Trophoblast cell (in vitro differentiated cells and primary cell): ENCODE measurements around the gene ATP8A2.

Experiments used
- DNase-seq, 2 donors: peaks; one replicate each; pipeline ENCODE4 v3.0.0-alpha.2; 2016
- H2AFZ ChIP-seq: 2 replicates; pipeline ENCODE4 v1.6.1; 2013; ENCODE audit warnings: low read length, moderate library complexity, mild to moderate bottlenecking; ENCODE audit not compliant: insufficient read depth, poor library complexity
- H2AK5ac ChIP-seq: 2 replicates; pipeline ENCODE4 v1.6.1; 2013; ENCODE audit warnings: mild to moderate bottlenecking, low read length
- H2BK120ac ChIP-seq: 2 replicates; pipeline ENCODE4 v1.6.1; 2013; ENCODE audit warnings: low read length, mild to moderate bottlenecking, moderate library complexity; ENCODE audit not compliant: insufficient read depth, poor library complexity
- H2BK12ac ChIP-seq: 2 replicates; pipeline ENCODE4 v1.6.1; 2013; ENCODE audit warnings: mild to moderate bottlenecking, low read length, moderate library complexity
- H2BK5ac ChIP-seq: 2 replicates; pipeline ENCODE4 v1.6.1; 2013; ENCODE audit warnings: low read length, low read depth, moderate library complexity, mild to moderate bottlenecking; ENCODE audit not compliant: poor library complexity
- H3K14ac ChIP-seq: 2 replicates; pipeline ENCODE4 v1.6.1; 2013; ENCODE audit warnings: mild to moderate bottlenecking, low read length
- H3K18ac ChIP-seq: 2 replicates; pipeline ENCODE4 v1.6.1; 2013; ENCODE audit warnings: mild to moderate bottlenecking, low read length
- H3K23ac ChIP-seq: 2 replicates; pipeline ENCODE4 v1.6.1; 2013; ENCODE audit warnings: low read length
- H3K27ac ChIP-seq: 2 replicates; pipeline ENCODE4 v1.5.1; 2013; ENCODE audit warnings: low read depth, mild to moderate bottlenecking, inconsistent platforms, low read length, moderate library complexity
- H3K27me3 ChIP-seq: 2 replicates; pipeline ENCODE4 v1.6.1; 2013; ENCODE audit warnings: inconsistent platforms, mild to moderate bottlenecking, low read length, moderate library complexity; ENCODE audit not compliant: insufficient read depth
- H3K36me3 ChIP-seq, 2 experiments: 1 replicate in 1 of 2; 2 replicates in 1 of 2; pipeline ENCODE4 v1.6.1; 2013; ENCODE audit warnings: low read length in 2 of 2, mild to moderate bottlenecking in 2 of 2, moderate library complexity in 1 of 2; ENCODE audit not compliant: insufficient read depth in 2 of 2, control insufficient read depth in 1 of 2
- H3K4ac ChIP-seq: 2 replicates; pipeline ENCODE4 v1.6.1; 2013; ENCODE audit warnings: low read depth, mild to moderate bottlenecking, low read length, moderate library complexity
- H3K4me1 ChIP-seq, 2 experiments: 1 replicate in 1 of 2; 2 replicates in 1 of 2; pipeline ENCODE4 v1.6.1; 2013; ENCODE audit warnings: low read length in 2 of 2, mild to moderate bottlenecking in 2 of 2, moderate library complexity in 1 of 2; ENCODE audit not compliant: insufficient read depth in 2 of 2, control insufficient read depth in 1 of 2
- H3K4me2 ChIP-seq: 2 replicates; pipeline ENCODE4 v1.6.1; 2013; ENCODE audit warnings: inconsistent platforms, mild to moderate bottlenecking, low read length, moderate library complexity
- H3K4me3 ChIP-seq: 2 replicates; pipeline ENCODE4 v1.5.1; 2013; ENCODE audit warnings: mild to moderate bottlenecking, low read depth, low read length, inconsistent platforms
- H3K79me1 ChIP-seq: one replicate; pipeline ENCODE4 v1.6.1; 2013; ENCODE audit warnings: low read length
- H3K79me2 ChIP-seq: 2 replicates; pipeline ENCODE4 v1.6.1; 2013; ENCODE audit warnings: low read length, mild to moderate bottlenecking; ENCODE audit not compliant: control insufficient read depth, insufficient read depth, poor library complexity
- H3K9ac ChIP-seq: 2 replicates; pipeline ENCODE4 v1.6.1; 2013; ENCODE audit warnings: mild to moderate bottlenecking, low read length
- H3K9me3 ChIP-seq: 2 replicates; pipeline ENCODE4 v1.6.1; 2013; ENCODE audit warnings: low read depth, mild to moderate bottlenecking, control low read depth, inconsistent platforms, low read length; ENCODE audit not compliant: insufficient read depth
- H4K12ac ChIP-seq: 2 replicates; pipeline ENCODE4 v1.6.1; 2013; ENCODE audit warnings: low read depth, mild to moderate bottlenecking, low read length, moderate library complexity
- H4K8ac ChIP-seq: 2 replicates; pipeline ENCODE4 v1.6.1; 2013; ENCODE audit warnings: low read depth, mild to moderate bottlenecking, low read length, moderate library complexity
- H4K91ac ChIP-seq: one replicate; pipeline ENCODE4 v1.6.1; 2013; ENCODE audit warnings: low read depth, mild to moderate bottlenecking, low read length, moderate library complexity
- WGBS: extraction: QIAGEN DNeasy Blood & Tissue Kit; methylation state at CpG from one replicate; pipeline ENCODE4 v1.1.7; 2013; ENCODE audit warnings: missing lambda C conversion rate; ENCODE audit not compliant: insufficient read length, insufficient coverage; ENCODE audit errors: extremely low coverage; 5-methylcytosine and 5-hydroxymethylcytosine counted together

ATP8A2 gene

GRCh38 chr13:25873242-25873612, 501.5 kb downstream of the ATP8A2 start:
- no peaks in the 10 kb centered on the region for H3K9me3 ChIP-seq
- H3K18ac ChIP-seq, result no peak overlapping the region
- no peaks in the 10 kb centered on the region for H3K4me1 ChIP-seq
- no CpG with 5 or more reads among the region's 2 CpGs for WGBS
- H4K12ac ChIP-seq, result no peak overlapping the region
- H3K79me2 ChIP-seq, result no peaks in the 10 kb centered on the region
- no peak overlapping the region for H2BK5ac ChIP-seq
- H3K9ac ChIP-seq, result no peak overlapping the region
- no peak overlapping the region for H3K14ac ChIP-seq
- no peak overlapping the region for H3K4me3 ChIP-seq
- DNase-seq, result no peak
- H3K4ac ChIP-seq, result no peak overlapping the region
- no peak overlapping the region for H2AFZ ChIP-seq
- no peak overlapping the region for H3K4me2 ChIP-seq
- no peaks in the 10 kb centered on the region for H3K79me1 ChIP-seq
- no peak overlapping the region for H2BK120ac ChIP-seq
- no peak overlapping the region for H4K8ac ChIP-seq
- H2AK5ac ChIP-seq, result no peak overlapping the region
- no peak overlapping the region for H3K23ac ChIP-seq
- no peaks in the 10 kb centered on the region for H3K27me3 ChIP-seq
- H4K91ac ChIP-seq, result no peak overlapping the region
- no peaks in the 10 kb centered on the region for H3K36me3 ChIP-seq
- no peak overlapping the region for H3K27ac ChIP-seq
- no peak overlapping the region for H2BK12ac ChIP-seq

- H2BK120ac ChIP-seq, result no peak overlapping the region
- no CpG with 5 or more reads among the region's 11 CpGs for WGBS
- DNase-seq, result peak in 1 of 2 donors; percentile 39
- H3K79me2 ChIP-seq, result no peaks in the 10 kb centered on the region
- no peak overlapping the region for H3K9ac ChIP-seq
- no peak overlapping the region for H2BK5ac ChIP-seq
- no peaks in the 10 kb centered on the region for H3K9me3 ChIP-seq
- H3K4me3 ChIP-seq, result no peak overlapping the region
- no peak overlapping the region for H4K8ac ChIP-seq
- no peak overlapping the region for H3K18ac ChIP-seq
- no peak overlapping the region for H3K14ac ChIP-seq
- no peak overlapping the region for H3K23ac ChIP-seq
- H4K91ac ChIP-seq, result no peak overlapping the region
- H3K27ac ChIP-seq, result no peak overlapping the region
- H3K27me3 ChIP-seq, result no peaks in the 10 kb centered on the region
- H3K4ac ChIP-seq, result no peak overlapping the region
- H3K79me1 ChIP-seq, result no peaks in the 10 kb centered on the region
- no peak overlapping the region for H2BK12ac ChIP-seq
- H3K36me3 ChIP-seq, result no peaks in the 10 kb centered on the region
- no peaks in the 10 kb centered on the region for H3K4me1 ChIP-seq
- H2AK5ac ChIP-seq, result no peak overlapping the region
- H4K12ac ChIP-seq, result no peak overlapping the region
- no peak overlapping the region for H3K4me2 ChIP-seq
- H2AFZ ChIP-seq, result no peak overlapping the region
Observed at GRCh38 chr13:25874064-25874737, 502.4 kb downstream of the ATP8A2 start.

GRCh38 chr13:25874907-25875306, 503.1 kb downstream of the ATP8A2 start:
- Histone ChIP-seq H3K14ac (no peak overlapping the region), H2AFZ (no peak overlapping the region), H4K8ac (no peak overlapping the region), H3K4me1 (no peaks in the 10 kb centered on the region), H3K36me3 (no peaks in the 10 kb centered on the region), H2BK120ac (no peak overlapping the region), H3K79me2 (no peaks in the 10 kb centered on the region), H3K9me3 (no peaks in the 10 kb centered on the region), H3K27me3 (no peaks in the 10 kb centered on the region), H3K9ac (no peak overlapping the region), H3K4ac (no peak overlapping the region), H3K4me3 (no peak overlapping the region), H2AK5ac (no peak overlapping the region), H3K23ac (no peak overlapping the region), H3K27ac (no peak overlapping the region), H2BK12ac (no peak overlapping the region), H2BK5ac (no peak overlapping the region), H3K79me1 (no peaks in the 10 kb centered on the region), H4K91ac (no peak overlapping the region), H3K4me2 (no peak overlapping the region), H3K18ac (no peak overlapping the region), H4K12ac (no peak overlapping the region)
- WGBS, result no CpG with 5 or more reads among the region's 6 CpGs
- peak in 1 of 2 donors; percentile 43 for DNase-seq

- no peaks in the 10 kb centered on the region for H3K79me2 ChIP-seq
- DNase-seq, result no peak
- H3K9me3 ChIP-seq, result no peaks in the 10 kb centered on the region
- no peak overlapping the region for H3K23ac ChIP-seq
- no peak overlapping the region for H3K4me2 ChIP-seq
- no peak overlapping the region for H4K91ac ChIP-seq
- H3K4ac ChIP-seq, result no peak overlapping the region
- no peak overlapping the region for H3K27ac ChIP-seq
- no peak overlapping the region for H2BK12ac ChIP-seq
- H3K14ac ChIP-seq, result no peak overlapping the region
- H3K36me3 ChIP-seq, result no peaks in the 10 kb centered on the region
- no peak overlapping the region for H4K12ac ChIP-seq
- no peak overlapping the region for H3K4me3 ChIP-seq
- H3K18ac ChIP-seq, result no peak overlapping the region
- no peak overlapping the region for H2AFZ ChIP-seq
- H2BK5ac ChIP-seq, result no peak overlapping the region
- H3K79me1 ChIP-seq, result no peaks in the 10 kb centered on the region
- no peaks in the 10 kb centered on the region for H3K27me3 ChIP-seq
- H2BK120ac ChIP-seq, result no peak overlapping the region
- 100% methylated on average over 1 of the region's 6 CpGs for WGBS
- no peak overlapping the region for H3K9ac ChIP-seq
- H2AK5ac ChIP-seq, result no peak overlapping the region
- no peak overlapping the region for H4K8ac ChIP-seq
- no peaks in the 10 kb centered on the region for H3K4me1 ChIP-seq
Observed at GRCh38 chr13:25876247-25876646, 504.5 kb downstream of the ATP8A2 start.
